ENCODE measurements around the gene GSTA5. TPM values are rescaled to one million over a fixed set of nuclear protein-coding genes. Genes with fewer than 3 reads are reported as not detected.

GSTA5 gene
- total RNA-seq, 1 experiment from 2014 or later, result not detected

GRCh38 chr6:52826513-52826912 is 14.1 kb downstream of the GSTA5 start:
- Histone ChIP-seq H2AFZ (ENCODE audit: low read depth, low read length, poor library complexity, severe bottlenecking) (no peak overlapping the region), H3K4me2 (ENCODE audit: low read length) (no peak overlapping the region), H3K9me3 (ENCODE audit: control insufficient read depth in 1 of 2, insufficient read depth in 1 of 2, low read depth in 1 of 2, low read length in 2 of 2) (no peaks in the 10 kb centered on the region), H3K27me3 (ENCODE audit: insufficient read depth, low read length) (no peaks in the 10 kb centered on the region), H3K79me2 (ENCODE audit: insufficient read depth, low read length) (no peaks in the 10 kb centered on the region), H3K4me1 (ENCODE audit: control insufficient read depth in 1 of 2, insufficient read depth in 2 of 2, low read length in 2 of 2) (no peaks in the 10 kb centered on the region), H3K27ac (ENCODE audit: low read depth, low read length) (no peak overlapping the region), H3K9me2 (ENCODE audit: insufficient read depth) (no peaks in the 10 kb centered on the region), H3K9ac (ENCODE audit: low read length) (no peak overlapping the region), H4K20me1 (ENCODE audit: insufficient read depth) (no peaks in the 10 kb centered on the region), H3K4me3 (replicated peaks in 1 of 2; ENCODE audit: low read depth in 1 of 2, low read length in 2 of 2) (no peak overlapping the region), H3K36me3 (ENCODE audit: control insufficient read depth in 1 of 2, insufficient read depth in 2 of 2, low read length in 2 of 2) (no peaks in the 10 kb centered on the region)
- ChIA-PET CTCF (no interaction called here), RAD21 (ENCODE audit: low non-redundant PET in 1 of 2, low total read pairs in 2 of 2, uncharacterized antibody in 2 of 2, unreplicated experiment in 2 of 2) (no interaction called here), POLR2A (no interaction called here)
- no peak for TF ChIP-seq POLR2A (IDR thresholded peaks at IDR 0.05; ENCODE audit: borderline replicate concordance, extremely low read depth, insufficient read depth, insufficient read length)
- no peak for TF ChIP-seq EZH2phosphoT487 (IDR thresholded peaks at IDR 0.05; ENCODE audit: borderline replicate concordance)
- TF ChIP-seq CBX3 (IDR thresholded peaks at IDR 0.05; ENCODE audit: low read depth), result no peak
- TF ChIP-seq RAD21 (IDR thresholded peaks at IDR 0.05; ENCODE audit: low read depth), result no peak
- TF ChIP-seq REST (IDR thresholded peaks at IDR 0.05; ENCODE audit: low read depth), result no peak
- no peak for TF ChIP-seq TCF7L2 (IDR thresholded peaks at IDR 0.05; ENCODE audit: borderline replicate concordance, extremely low read depth, insufficient read depth, insufficient read length)
- no peak for TF ChIP-seq ZBTB33 (IDR thresholded peaks at IDR 0.05; ENCODE audit: extremely low read depth, insufficient replicate concordance, low read length)
- no peak for TF ChIP-seq CTCF (IDR thresholded peaks at IDR 0.05 in 2 of 3, conservative IDR thresholded peaks at IDR 0.05 in 1 of 3; ENCODE audit: borderline replicate concordance in 1 of 3, insufficient read depth in 1 of 3, low read depth in 2 of 3, low read length in 2 of 3)
- TF ChIP-seq JUND (IDR thresholded peaks at IDR 0.05), result no peak
- TF ChIP-seq MAX (IDR thresholded peaks at IDR 0.05), result no peak
- no peak for TF ChIP-seq EZH2 (IDR thresholded peaks at IDR 0.05)
- TF ChIP-seq FOSL1 (IDR thresholded peaks at IDR 0.05; ENCODE audit: low read depth), result no peak
- TF ChIP-seq SIN3A (IDR thresholded peaks at IDR 0.05; ENCODE audit: low read depth), result no peak
- no peak for TF ChIP-seq SRF (IDR thresholded peaks at IDR 0.05; ENCODE audit: low read depth)
- no peak for TF ChIP-seq ZNF274 (IDR thresholded peaks at IDR 0.05; ENCODE audit: low read depth, low read length)
- TF ChIP-seq CEBPB (IDR thresholded peaks at IDR 0.05; ENCODE audit: low read depth), result no peak
- TF ChIP-seq ELF1 (IDR thresholded peaks at IDR 0.05; ENCODE audit: borderline replicate concordance, low read depth), result no peak
- no peak for TF ChIP-seq ZFX (IDR thresholded peaks at IDR 0.05)
- no peak for TF ChIP-seq YY1 (IDR thresholded peaks at IDR 0.05; ENCODE audit: extremely low read depth, insufficient replicate concordance, low read depth, low read length)
- TF ChIP-seq EGR1 (IDR thresholded peaks at IDR 0.05; ENCODE audit: low read depth), result no peak
- DNase-seq (ENCODE audit: low read depth, low spot score) (no peak), ATAC-seq (no peak)
- no TSS peak for BruUV-seq (replicated peaks)
- intact Hi-C loops (cut with micrococcal nuclease), result no loop called here
